Neuronal stem cell (in vitro differentiated cells): Measurements from ENCODE around the gene CBARP.
"Not testable (repeated sequence)": the region's sequence is repeated elsewhere in the genome, so short reads cannot be mapped to it uniquely, and the experiment has no call there.

Source experiments
- DNase-seq: peaks from one replicate; pipeline ENCODE4 v3.0.0-alpha.2; 2013; ENCODE audit warnings: low spot score
- H2AFZ ChIP-seq: one replicate; pipeline ENCODE4 v1.6.1; 2013; ENCODE audit warnings: mild to moderate bottlenecking, low read length, inconsistent platforms
- H2AK5ac ChIP-seq: 2 replicates; pipeline ENCODE4 v1.6.1; 2013; ENCODE audit warnings: low read depth, mild to moderate bottlenecking, inconsistent platforms, low read length, moderate library complexity, mixed read lengths
- H2BK120ac ChIP-seq: 2 replicates; pipeline ENCODE4 v1.6.1; 2013; ENCODE audit warnings: low read depth, mild to moderate bottlenecking, inconsistent platforms, low read length, moderate library complexity, mixed read lengths
- H2BK12ac ChIP-seq: one replicate; pipeline ENCODE4 v1.6.1; 2013; ENCODE audit warnings: low read length, inconsistent platforms
- H2BK15ac ChIP-seq: 2 replicates; pipeline ENCODE4 v1.6.1; 2013; ENCODE audit warnings: mild to moderate bottlenecking, low read length, inconsistent platforms, mixed read lengths
- H2BK5ac ChIP-seq: one replicate; pipeline ENCODE4 v1.6.1; 2013; ENCODE audit warnings: inconsistent platforms, mild to moderate bottlenecking, low read length, moderate library complexity
- H3K14ac ChIP-seq: one replicate; pipeline ENCODE4 v1.6.1; 2013; ENCODE audit warnings: low read length, inconsistent platforms
- H3K18ac ChIP-seq: 2 replicates; pipeline ENCODE4 v1.6.1; 2013; ENCODE audit warnings: low read length, inconsistent platforms
- H3K23ac ChIP-seq: 2 replicates; pipeline ENCODE4 v1.6.1; 2013; ENCODE audit warnings: low read depth, mild to moderate bottlenecking, mixed read lengths, low read length, inconsistent platforms; ENCODE audit not compliant: poor library complexity
- H3K27ac ChIP-seq: replicated peaks from 3 replicates; pipeline ENCODE4 v1.5.1; 2013; ENCODE audit warnings: low read length, inconsistent platforms
- H3K27me3 ChIP-seq, 3 experiments: 2 replicates each; pipeline ENCODE4 v1.6.1; 2013; ENCODE audit warnings: low read length in 3 of 3, mild to moderate bottlenecking in 2 of 3, inconsistent platforms in 1 of 3, low read depth in 1 of 3, mixed read lengths in 1 of 3, moderate library complexity in 1 of 3; ENCODE audit not compliant: control insufficient read depth in 3 of 3, insufficient read depth in 3 of 3
- H3K36me3 ChIP-seq, 2 donors: replicated peaks in 1 of 2; 2 replicates each; pipeline ENCODE4 v1.6.1; 2013; ENCODE audit warnings: low read length in 2 of 2; ENCODE audit not compliant: control insufficient read depth in 2 of 2, insufficient read depth in 2 of 2
- H3K4ac ChIP-seq: 2 replicates; pipeline ENCODE4 v1.6.1; 2013; ENCODE audit warnings: inconsistent platforms, mild to moderate bottlenecking, low read length, moderate library complexity
- H3K4me1 ChIP-seq, 2 donors: 1 replicate in 1 of 2; 2 replicates in 1 of 2; pipeline ENCODE4 v1.6.1; 2013; ENCODE audit warnings: low read length in 2 of 2, low read depth in 1 of 2; ENCODE audit not compliant: control insufficient read depth in 2 of 2, insufficient read depth in 1 of 2
- H3K4me2 ChIP-seq: one replicate; pipeline ENCODE4 v1.6.1; 2013; ENCODE audit warnings: mild to moderate bottlenecking, low read length, inconsistent platforms; ENCODE audit not compliant: insufficient read depth, poor library complexity, severe bottlenecking
- H3K4me3 ChIP-seq, 2 donors: 2 replicates each; pipeline ENCODE4 v1.5.1; 2013; ENCODE audit warnings: low read length in 2 of 2, mild to moderate bottlenecking in 2 of 2, inconsistent platforms in 1 of 2, moderate library complexity in 1 of 2
- H3K79me1 ChIP-seq: one replicate; pipeline ENCODE4 v1.6.1; 2013; ENCODE audit warnings: low read depth, mild to moderate bottlenecking, inconsistent platforms, low read length, moderate library complexity
- H3K9ac ChIP-seq: one replicate; pipeline ENCODE4 v1.6.1; 2013; ENCODE audit warnings: mild to moderate bottlenecking, low read depth, low read length, inconsistent platforms; ENCODE audit not compliant: poor library complexity
- H3K9me3 ChIP-seq, 2 donors: replicated peaks in 1 of 2; 2 replicates each; pipeline versions ENCODE3 to v1.6.1; 2013; ENCODE audit warnings: low read length in 2 of 2, mild to moderate bottlenecking in 2 of 2, inconsistent platforms in 1 of 2, low read depth in 1 of 2, mixed read lengths in 1 of 2, moderate library complexity in 1 of 2; ENCODE audit not compliant: control insufficient read depth in 2 of 2, insufficient read depth in 1 of 2
- H4K8ac ChIP-seq: one replicate; pipeline ENCODE4 v1.6.1; 2013; ENCODE audit warnings: low read depth, mild to moderate bottlenecking, inconsistent platforms, low read length, moderate library complexity
- H4K91ac ChIP-seq: one replicate; pipeline ENCODE4 v1.6.1; 2013; ENCODE audit warnings: low read length, low read depth, mild to moderate bottlenecking, inconsistent platforms; ENCODE audit not compliant: poor library complexity
- WGBS, 2 donors: extraction: QIAGEN DNeasy Blood & Tissue Kit; methylation state at CpG; one replicate each; pipeline ENCODE4 v1.1.7; 2013; ENCODE audit warnings: missing lambda C conversion rate in 2 of 2, mixed read lengths in 1 of 2; ENCODE audit not compliant: insufficient read length in 2 of 2, insufficient replicate concordance in 1 of 2; ENCODE audit errors: extremely low coverage in 2 of 2; 5-methylcytosine and 5-hydroxymethylcytosine counted together

The CBARP gene

GRCh38 chr19:1206150-1206863 lies 31.5 kb downstream of the CBARP start:
- Histone ChIP-seq H2BK15ac (no peak overlapping the region), H2BK120ac (peak overlapping the region; percentile 52), H3K4me2 (peak overlapping the region; percentile 93), H3K4ac (no peak overlapping the region), H3K27ac (no peak overlapping the region), H3K18ac (peak overlapping the region; percentile 71), H3K27me3 (no peaks in the 10 kb centered on the region), H3K36me3 (peaks cover 7 to 37% of the 10 kb centered on the region in 2 donors), H2AK5ac (peak overlapping the region; percentile 58), H3K23ac (peak overlapping the region; percentile 87), H3K9me3 (no peaks in the 10 kb centered on the region), H2AFZ (no peak overlapping the region), H3K4me3 (peak overlapping the region; percentile 66 to 98), H4K91ac (no peak overlapping the region), H3K79me1 (peaks cover 31% of the 10 kb centered on the region), H3K4me1 (peaks cover 13 to 18% of the 10 kb centered on the region in 2 donors), H3K14ac (no peak overlapping the region), H4K8ac (no peak overlapping the region), H3K9ac (peak overlapping the region; percentile 97), H2BK5ac (peak overlapping the region; percentile 11), H2BK12ac (no peak overlapping the region)
- WGBS, 2 donors, result no CpG with 5 or more reads among the region's 78 CpGs
- no peak for DNase-seq

- H3K14ac ChIP-seq, result no peak within 1 kb of the TSS
- H2BK5ac ChIP-seq, result no peak within 1 kb of the TSS
- peaks cover 27% of the 10 kb centered on the region for H3K79me1 ChIP-seq
- no peak within 1 kb of the TSS for H4K91ac ChIP-seq
- H3K27me3 ChIP-seq, result no peaks in the 10 kb centered on the region
- H3K18ac ChIP-seq, result peak within 1 kb of the TSS; percentile 90
- peak; percentile 99 for DNase-seq
- H2AFZ ChIP-seq, result peak within 1 kb of the TSS; percentile 81
- H3K23ac ChIP-seq, result peak within 1 kb of the TSS; percentile 97
- H4K8ac ChIP-seq, result no peak within 1 kb of the TSS
- no CpG with 5 or more reads among the region's 114 CpGs for WGBS, 2 donors
- no peak within 1 kb of the TSS for H3K4ac ChIP-seq
- H3K9me3 ChIP-seq, result no peaks in the 10 kb centered on the region
- peak within 1 kb of the TSS; percentile 95 for H3K27ac ChIP-seq
- no peak within 1 kb of the TSS for H2BK12ac ChIP-seq
- H3K4me2 ChIP-seq, result peak within 1 kb of the TSS; percentile 93
- peak within 1 kb of the TSS; percentile 58 for H2AK5ac ChIP-seq
- peak within 1 kb of the TSS; percentile 81 for H3K9ac ChIP-seq
- H3K4me3 ChIP-seq, result peak within 1 kb of the TSS; percentile 66 to 98
- peak within 1 kb of the TSS; percentile 52 for H2BK120ac ChIP-seq
- H3K4me1 ChIP-seq, result peaks cover 13 to 18% of the 10 kb centered on the region in 2 donors
- no peak within 1 kb of the TSS for H2BK15ac ChIP-seq
- H3K36me3 ChIP-seq, result peaks cover 7 to 30% of the 10 kb centered on the region in 2 donors
These were observed 32.4 kb downstream of the CBARP start, which contains the start of gene STK11 for GRCh38 chr19:1205114-1206099. STK11 (plus strand) TSS chr19:1205778; CDS start chr19:1206914, 1,136 bp downstream.

- not testable (repeated sequence) for H2BK15ac ChIP-seq, H3K36me3 ChIP-seq, H4K8ac ChIP-seq, H3K4ac ChIP-seq, DNase-seq, H3K4me1 ChIP-seq, H3K4me3 ChIP-seq, H3K18ac ChIP-seq, H3K14ac ChIP-seq, H3K4me2 ChIP-seq, H3K27ac ChIP-seq, H2BK120ac ChIP-seq, H2AK5ac ChIP-seq, H3K27me3 ChIP-seq, H2AFZ ChIP-seq, H2BK12ac ChIP-seq, H3K23ac ChIP-seq, H2BK5ac ChIP-seq, H3K9me3 ChIP-seq, H3K9ac ChIP-seq, H3K79me1 ChIP-seq, H4K91ac ChIP-seq
- WGBS, 2 donors, result no CpG with 5 or more reads among the region's 4 CpGs
These were observed 37.2 kb downstream of the CBARP start for GRCh38 chr19:1200614-1201013.

- Histone ChIP-seq H2AFZ (no peak overlapping the region), H3K18ac (no peak overlapping the region)
These were observed 38.3 kb downstream of the CBARP start for GRCh38 chr19:1199531-1199930.

More at GRCh38 chr19:1199531-1199930, 38.3 kb downstream of the CBARP start:
- Histone ChIP-seq H3K36me3 (no peaks in the 10 kb centered on the region), H4K8ac (no peak overlapping the region), H2BK15ac (peak overlapping the region; percentile 58), H3K9me3 (no peaks in the 10 kb centered on the region), H3K14ac (no peak overlapping the region), H2BK120ac (no peak overlapping the region), H3K4me3 (no peak overlapping the region), H3K9ac (no peak overlapping the region), H2BK12ac (no peak overlapping the region), H2AK5ac (peak overlapping the region; percentile 37), H3K23ac (no peak overlapping the region), H3K27ac (no peak overlapping the region), H2BK5ac (no peak overlapping the region), H3K4ac (no peak overlapping the region), H3K79me1 (no peaks in the 10 kb centered on the region), H3K4me2 (no peak overlapping the region), H3K27me3 (no peaks in the 10 kb centered on the region), H4K91ac (no peak overlapping the region), H3K4me1 (no peaks in the 10 kb centered on the region)
- no CpG with 5 or more reads among the region's 10 CpGs for WGBS, 2 donors
- DNase-seq, result no peak
